Bronchial epithelial cell (primary cell): ENCODE data around the gene FCRLA. TPM values are rescaled to one million over a fixed set of nuclear protein-coding genes. Genes with fewer than 3 reads are reported as not detected.
A peak's percentile ranks its signal among the peaks of the same experiment; 100 is the strongest.

Experiments
- DNase-seq: peaks from one replicate; pipeline ENCODE4 v3.0.0-alpha.2; 2010; ENCODE audit warnings: low read depth
- FAIRE-seq: peaks from 2 replicates; lab custom pipeline; 2011; peaks lifted over from hg19 to GRCh38; lab: Jason Lieb, UNC
- H3K27me3 ChIP-seq: 2 replicates; pipeline ENCODE4 v1.5.1; 2011; ENCODE audit warnings: low read length; ENCODE audit not compliant: control insufficient read depth, insufficient read depth
- H3K36me3 ChIP-seq: 2 replicates; pipeline ENCODE4 v1.5.1; 2011; ENCODE audit warnings: low read length; ENCODE audit not compliant: control insufficient read depth, insufficient read depth
- H3K4me3 ChIP-seq: 2 replicates; pipeline ENCODE4 v1.5.1; 2011; ENCODE audit warnings: mild to moderate bottlenecking, low read depth, low read length, control low read depth
- CTCF ChIP-seq: IDR thresholded peaks from 2 replicates; pipeline ENCODE4 v1.5.1; 2011; ENCODE audit warnings: mild to moderate bottlenecking, moderate library complexity, low read length, control low read depth, inconsistent platforms; ENCODE audit not compliant: insufficient read depth, severe bottlenecking
- total RNA-seq: library from RNA; depleted of rRNA; stranded (reverse); fragments of >200 nt; gene quantifications from 2 replicates; pipeline ENCODE4 v1.2.1, GENCODE V29; 2014

The FCRLA gene
- total RNA-seq, 1 donor from 2014 or later: 0.26 TPM

- DNase-seq (peak; percentile 10), FAIRE-seq (no peak)
- no peak for TF ChIP-seq CTCF
- no peaks in the 10 kb centered on the region for H3K27me3 ChIP-seq
- no peak overlapping the region for H3K4me3 ChIP-seq
- H3K36me3 ChIP-seq: no peaks in the 10 kb centered on the region
Measured at GRCh38 chr1:161702250-161702649, 4.8 kb upstream of the FCRLA start.

- Histone ChIP-seq H3K4me3 (no peak overlapping the region), H3K36me3 (no peaks in the 10 kb centered on the region), H3K27me3 (no peaks in the 10 kb centered on the region)
- TF ChIP-seq CTCF: no peak
- no peak for FAIRE-seq
- DNase-seq: no peak
Measured at GRCh38 chr1:161705537-161705936, 1.5 kb upstream of the FCRLA start.

- Histone ChIP-seq H3K36me3 (no peaks in the 10 kb centered on the region), H3K27me3 (no peaks in the 10 kb centered on the region), H3K4me3 (no peak overlapping the region)
- no peak for FAIRE-seq
- DNase-seq: peak; percentile 56
- no peak for TF ChIP-seq CTCF
Measured at GRCh38 chr1:161706113-161706481, 932 bp upstream of the FCRLA start.

GRCh38 chr1:161707503-161707902, 474 bp downstream of the FCRLA start:
- no peak overlapping the region for H3K4me3 ChIP-seq
- H3K36me3 ChIP-seq: no peaks in the 10 kb centered on the region
- TF ChIP-seq CTCF: no peak
- FAIRE-seq (no peak), DNase-seq (no peak)
- H3K27me3 ChIP-seq: no peaks in the 10 kb centered on the region

GRCh38 chr1:161709373-161709772, 2.3 kb downstream of the FCRLA start:
- FAIRE-seq (no peak), DNase-seq (no peak)
- H3K27me3 ChIP-seq: no peaks in the 10 kb centered on the region

More at GRCh38 chr1:161709373-161709772, 2.3 kb downstream of the FCRLA start:
- Histone ChIP-seq H3K36me3 (no peaks in the 10 kb centered on the region), H3K4me3 (no peak overlapping the region)
- no peak for TF ChIP-seq CTCF
